Liver (tissue), 3 donors: Measurements from ENCODE around the gene P2RX7.

Experiments used
- RAD21 ChIP-seq, 2 donors: IDR thresholded peaks; 2 replicates each; pipeline ENCODE4 v1.6.1; 2016; ENCODE audit warnings: antibody characterized with exemption in 2 of 2, mild to moderate bottlenecking in 2 of 2
- SP1 ChIP-seq: IDR thresholded peaks from 2 replicates; pipeline ENCODE4 v1.6.1; 2018; ENCODE audit warnings: antibody characterized with exemption, mild to moderate bottlenecking
- TF ChIP-seq, protein P1 (sequence below): IDR thresholded peaks from 2 replicates; pipeline ENCODE4 v1.6.1; 2016; ENCODE audit warnings: antibody characterized with exemption, mild to moderate bottlenecking
- TF ChIP-seq, protein P2 (sequence below): fragments of 150-350 bp; IDR thresholded peaks from 2 replicates; pipeline ENCODE4 v1.5.1; 2017; ENCODE audit warnings: improper control_type of control experiment, low read depth, low read length; ENCODE audit not compliant: missing input control
- donor health status: healthy.
- donor health status: healthy.

DNA sequence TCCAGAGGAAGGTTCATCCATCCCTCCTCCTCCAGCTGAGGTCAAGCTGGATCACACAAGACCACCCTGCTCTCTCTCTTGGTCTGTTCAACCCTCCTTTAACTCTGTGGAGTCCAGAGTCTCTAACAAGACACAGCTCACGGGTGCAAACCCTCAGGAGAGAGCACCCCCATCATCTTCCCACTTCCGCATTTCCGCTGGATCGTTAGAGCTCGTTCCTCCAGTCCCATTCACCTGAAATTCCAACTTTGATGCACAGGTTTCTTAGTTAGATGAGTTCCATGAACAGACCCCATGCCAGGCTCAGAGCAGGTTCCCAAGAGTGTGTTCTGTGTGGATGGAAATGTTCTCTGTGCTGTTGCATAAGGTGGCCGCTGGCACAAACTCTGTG is 44.5 kb upstream of the P2RX7 start:
- TF ChIP-seq, protein P1, sequence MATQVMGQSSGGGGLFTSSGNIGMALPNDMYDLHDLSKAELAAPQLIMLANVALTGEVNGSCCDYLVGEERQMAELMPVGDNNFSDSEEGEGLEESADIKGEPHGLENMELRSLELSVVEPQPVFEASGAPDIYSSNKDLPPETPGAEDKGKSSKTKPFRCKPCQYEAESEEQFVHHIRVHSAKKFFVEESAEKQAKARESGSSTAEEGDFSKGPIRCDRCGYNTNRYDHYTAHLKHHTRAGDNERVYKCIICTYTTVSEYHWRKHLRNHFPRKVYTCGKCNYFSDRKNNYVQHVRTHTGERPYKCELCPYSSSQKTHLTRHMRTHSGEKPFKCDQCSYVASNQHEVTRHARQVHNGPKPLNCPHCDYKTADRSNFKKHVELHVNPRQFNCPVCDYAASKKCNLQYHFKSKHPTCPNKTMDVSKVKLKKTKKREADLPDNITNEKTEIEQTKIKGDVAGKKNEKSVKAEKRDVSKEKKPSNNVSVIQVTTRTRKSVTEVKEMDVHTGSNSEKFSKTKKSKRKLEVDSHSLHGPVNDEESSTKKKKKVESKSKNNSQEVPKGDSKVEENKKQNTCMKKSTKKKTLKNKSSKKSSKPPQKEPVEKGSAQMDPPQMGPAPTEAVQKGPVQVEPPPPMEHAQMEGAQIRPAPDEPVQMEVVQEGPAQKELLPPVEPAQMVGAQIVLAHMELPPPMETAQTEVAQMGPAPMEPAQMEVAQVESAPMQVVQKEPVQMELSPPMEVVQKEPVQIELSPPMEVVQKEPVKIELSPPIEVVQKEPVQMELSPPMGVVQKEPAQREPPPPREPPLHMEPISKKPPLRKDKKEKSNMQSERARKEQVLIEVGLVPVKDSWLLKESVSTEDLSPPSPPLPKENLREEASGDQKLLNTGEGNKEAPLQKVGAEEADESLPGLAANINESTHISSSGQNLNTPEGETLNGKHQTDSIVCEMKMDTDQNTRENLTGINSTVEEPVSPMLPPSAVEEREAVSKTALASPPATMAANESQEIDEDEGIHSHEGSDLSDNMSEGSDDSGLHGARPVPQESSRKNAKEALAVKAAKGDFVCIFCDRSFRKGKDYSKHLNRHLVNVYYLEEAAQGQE, result no peak
- TF ChIP-seq, protein P2, sequence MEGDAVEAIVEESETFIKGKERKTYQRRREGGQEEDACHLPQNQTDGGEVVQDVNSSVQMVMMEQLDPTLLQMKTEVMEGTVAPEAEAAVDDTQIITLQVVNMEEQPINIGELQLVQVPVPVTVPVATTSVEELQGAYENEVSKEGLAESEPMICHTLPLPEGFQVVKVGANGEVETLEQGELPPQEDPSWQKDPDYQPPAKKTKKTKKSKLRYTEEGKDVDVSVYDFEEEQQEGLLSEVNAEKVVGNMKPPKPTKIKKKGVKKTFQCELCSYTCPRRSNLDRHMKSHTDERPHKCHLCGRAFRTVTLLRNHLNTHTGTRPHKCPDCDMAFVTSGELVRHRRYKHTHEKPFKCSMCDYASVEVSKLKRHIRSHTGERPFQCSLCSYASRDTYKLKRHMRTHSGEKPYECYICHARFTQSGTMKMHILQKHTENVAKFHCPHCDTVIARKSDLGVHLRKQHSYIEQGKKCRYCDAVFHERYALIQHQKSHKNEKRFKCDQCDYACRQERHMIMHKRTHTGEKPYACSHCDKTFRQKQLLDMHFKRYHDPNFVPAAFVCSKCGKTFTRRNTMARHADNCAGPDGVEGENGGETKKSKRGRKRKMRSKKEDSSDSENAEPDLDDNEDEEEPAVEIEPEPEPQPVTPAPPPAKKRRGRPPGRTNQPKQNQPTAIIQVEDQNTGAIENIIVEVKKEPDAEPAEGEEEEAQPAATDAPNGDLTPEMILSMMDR, result no peak
- TF ChIP-seq SP1, result no peak
- TF ChIP-seq RAD21 (IDR thresholded peaks at IDR 0.05), result no peak
